IPS-20b (cell line): Measurements from ENCODE around the gene SH3RF1.
"Not testable (repeated sequence)": the region's sequence is repeated elsewhere in the genome, so short reads cannot be mapped to it uniquely, and the experiment has no call there.

ENCODE experiments used
- H3K27ac ChIP-seq: one replicate; pipeline ENCODE4 v1.5.1; 2013; ENCODE audit warnings: low read length
- H3K27me3 ChIP-seq: 2 replicates; pipeline ENCODE4 v1.6.1; 2013; ENCODE audit warnings: mild to moderate bottlenecking, low read length, inconsistent platforms; ENCODE audit not compliant: insufficient read depth
- H3K36me3 ChIP-seq: 2 replicates; pipeline ENCODE4 v1.6.1; 2013; ENCODE audit warnings: low read depth, mild to moderate bottlenecking, inconsistent platforms, low read length, moderate library complexity; ENCODE audit not compliant: insufficient read depth
- H3K4me1 ChIP-seq: 2 replicates; pipeline ENCODE4 v1.6.1; 2013; ENCODE audit warnings: mild to moderate bottlenecking, control low read depth, inconsistent platforms, low read length, moderate library complexity; ENCODE audit not compliant: insufficient read depth
- H3K4me3 ChIP-seq: 2 replicates; pipeline ENCODE4 v1.5.1; 2013; ENCODE audit warnings: mild to moderate bottlenecking, low read length, inconsistent platforms
- H3K9ac ChIP-seq: 2 replicates; pipeline ENCODE4 v1.6.1; 2013; ENCODE audit warnings: low read depth, mild to moderate bottlenecking, inconsistent platforms, low read length, moderate library complexity
- H3K9me3 ChIP-seq: 2 replicates; pipeline ENCODE4 v1.6.1; 2013; ENCODE audit warnings: mild to moderate bottlenecking, low read depth, low read length, inconsistent platforms; ENCODE audit not compliant: insufficient read depth

Gene SH3RF1

GRCh38 chr4:169189372-169189771, 81.4 kb downstream of the SH3RF1 start:
- peaks cover 11% of the 10 kb centered on the region for H3K4me1 ChIP-seq
- H3K9me3 ChIP-seq, result no peaks in the 10 kb centered on the region
- H3K36me3 ChIP-seq, result no peaks in the 10 kb centered on the region
- no peaks in the 10 kb centered on the region for H3K27me3 ChIP-seq
- no peak overlapping the region for H3K4me3 ChIP-seq
- peak overlapping the region; percentile 21; the same call in 1 of the 2 replicates for H3K9ac ChIP-seq
- no peak overlapping the region for H3K27ac ChIP-seq

GRCh38 chr4:169188204-169188603, 82.6 kb downstream of the SH3RF1 start:
- no peak overlapping the region for H3K4me3 ChIP-seq
- no peaks in the 10 kb centered on the region for H3K9me3 ChIP-seq
- H3K27ac ChIP-seq, result no peak overlapping the region
- H3K4me1 ChIP-seq, result peaks cover 11% of the 10 kb centered on the region
- H3K27me3 ChIP-seq, result no peaks in the 10 kb centered on the region
- H3K36me3 ChIP-seq, result no peaks in the 10 kb centered on the region
- no peak overlapping the region for H3K9ac ChIP-seq

- H3K27me3 ChIP-seq, result no peaks in the 10 kb centered on the region
- no peaks in the 10 kb centered on the region for H3K9me3 ChIP-seq
- no peaks in the 10 kb centered on the region for H3K36me3 ChIP-seq
- H3K4me1 ChIP-seq, result peaks cover 11% of the 10 kb centered on the region
- no peak overlapping the region for H3K4me3 ChIP-seq
- no peak overlapping the region for H3K27ac ChIP-seq
- no peak overlapping the region for H3K9ac ChIP-seq
Measured at GRCh38 chr4:169185133-169185956, 85.4 kb downstream of the SH3RF1 start.

- Histone ChIP-seq H3K36me3 (no peaks in the 10 kb centered on the region), H3K9ac (no peak overlapping the region), H3K27ac (no peak overlapping the region), H3K27me3 (no peaks in the 10 kb centered on the region), H3K9me3 (no peaks in the 10 kb centered on the region), H3K4me3 (no peak overlapping the region), H3K4me1 (peaks cover 13% of the 10 kb centered on the region)
Measured at GRCh38 chr4:169184686-169185085, 86.1 kb downstream of the SH3RF1 start.

GRCh38 chr4:169184236-169184635, 86.5 kb downstream of the SH3RF1 start:
- Histone ChIP-seq H3K4me1 (peaks cover 9% of the 10 kb centered on the region), H3K27me3 (no peaks in the 10 kb centered on the region), H3K4me3 (no peak overlapping the region), H3K9ac (no peak overlapping the region), H3K36me3 (no peaks in the 10 kb centered on the region), H3K27ac (no peak overlapping the region), H3K9me3 (no peaks in the 10 kb centered on the region)

- no peaks in the 10 kb centered on the region for H3K36me3 ChIP-seq
- H3K4me1 ChIP-seq, result peaks cover 5% of the 10 kb centered on the region; the same call in 1 of the 2 replicates
- no peaks in the 10 kb centered on the region for H3K9me3 ChIP-seq
- no peak overlapping the region for H3K4me3 ChIP-seq
- H3K9ac ChIP-seq, result no peak overlapping the region
- no peak overlapping the region for H3K27ac ChIP-seq
- no peaks in the 10 kb centered on the region for H3K27me3 ChIP-seq
Measured at GRCh38 chr4:169183581-169183980, 87.2 kb downstream of the SH3RF1 start.

GRCh38 chr4:169179609-169180521, 90.9 kb downstream of the SH3RF1 start:
- Histone ChIP-seq H3K4me3 (no peak overlapping the region), H3K9ac (no peak overlapping the region), H3K9me3 (no peaks in the 10 kb centered on the region), H3K27ac (no peak overlapping the region), H3K27me3 (no peaks in the 10 kb centered on the region), H3K4me1 (0 out of 2 replicates have a peak, but pooled peaks cover 3% of the 10 kb centered on the region), H3K36me3 (no peaks in the 10 kb centered on the region)

- not testable (repeated sequence) for H3K36me3 ChIP-seq, H3K4me3 ChIP-seq, H3K9ac ChIP-seq, H3K9me3 ChIP-seq, H3K4me1 ChIP-seq, H3K27ac ChIP-seq, H3K27me3 ChIP-seq
Measured at GRCh38 chr4:169178092-169178491, 92.7 kb downstream of the SH3RF1 start.

GRCh38 chr4:169175476-169175875, 95.3 kb downstream of the SH3RF1 start:
- no peaks in the 10 kb centered on the region for H3K9me3 ChIP-seq
- no peak overlapping the region for H3K9ac ChIP-seq
- no peaks in the 10 kb centered on the region for H3K36me3 ChIP-seq
- no peaks in the 10 kb centered on the region for H3K27me3 ChIP-seq
- 0 out of 2 replicates have a peak, but pooled peaks cover 3% of the 10 kb centered on the region for H3K4me1 ChIP-seq
- H3K27ac ChIP-seq, result no peak overlapping the region
- no peak overlapping the region for H3K4me3 ChIP-seq

GRCh38 chr4:169175035-169175434, 95.7 kb downstream of the SH3RF1 start:
- H3K36me3 ChIP-seq, result no peaks in the 10 kb centered on the region
- no peak overlapping the region for H3K27ac ChIP-seq
- H3K27me3 ChIP-seq, result no peaks in the 10 kb centered on the region
- 0 out of 2 replicates have a peak, but pooled peaks cover under 1% of the 10 kb centered on the region for H3K4me1 ChIP-seq
- H3K9ac ChIP-seq, result no peak overlapping the region
- H3K4me3 ChIP-seq, result no peak overlapping the region
- H3K9me3 ChIP-seq, result no peaks in the 10 kb centered on the region

- no peaks in the 10 kb centered on the region for H3K9me3 ChIP-seq
- H3K27me3 ChIP-seq, result no peaks in the 10 kb centered on the region
- H3K4me1 ChIP-seq, result no peaks in the 10 kb centered on the region
- no peak overlapping the region for H3K27ac ChIP-seq
- no peak overlapping the region for H3K9ac ChIP-seq
- H3K36me3 ChIP-seq, result no peaks in the 10 kb centered on the region
- H3K4me3 ChIP-seq, result no peak overlapping the region
Measured at GRCh38 chr4:169174247-169174646, 96.5 kb downstream of the SH3RF1 start.
